GM12865 (cell line): Measurements from ENCODE around the gene AQP2.

ENCODE experiments used
- DNase-seq: peaks from one replicate; pipeline ENCODE4 v3.0.0; 2010; ENCODE audit warnings: low read depth
- H3K4me3 ChIP-seq: 2 replicates; pipeline ENCODE4 v1.5.1; 2011; ENCODE audit warnings: mild to moderate bottlenecking, low read depth, low read length, control low read depth
- CTCF ChIP-seq: IDR thresholded peaks from 2 replicates; pipeline ENCODE4 v1.5.1; 2011; ENCODE audit warnings: low read length, control low read depth, low read depth, inconsistent platforms; ENCODE audit not compliant: insufficient read depth; ENCODE audit errors: missing control alignments

AQP2 gene

GRCh38 chr12:50005175-50005574, 54.6 kb downstream of the AQP2 start:
- TF ChIP-seq CTCF, result no peak
- no peak overlapping the region for H3K4me3 ChIP-seq
- DNase-seq, result no peak

- DNase-seq, result no peak
- no peak overlapping the region for H3K4me3 ChIP-seq
- TF ChIP-seq CTCF, result no peak
Measured at GRCh38 chr12:50006280-50006679, 55.7 kb downstream of the AQP2 start.

- no peak for TF ChIP-seq CTCF
- DNase-seq, result no peak
- no peak overlapping the region for H3K4me3 ChIP-seq
Measured at GRCh38 chr12:50006754-50007442, 56.4 kb downstream of the AQP2 start.
